Measurements from ENCODE around the gene MT1E.
A peak's percentile ranks its signal among the peaks of the same experiment; 100 is the strongest.
"Not testable (repeated sequence)": the region's sequence is repeated elsewhere in the genome, so short reads cannot be mapped to it uniquely, and the experiment has no call there.

MT1E gene

DNA sequence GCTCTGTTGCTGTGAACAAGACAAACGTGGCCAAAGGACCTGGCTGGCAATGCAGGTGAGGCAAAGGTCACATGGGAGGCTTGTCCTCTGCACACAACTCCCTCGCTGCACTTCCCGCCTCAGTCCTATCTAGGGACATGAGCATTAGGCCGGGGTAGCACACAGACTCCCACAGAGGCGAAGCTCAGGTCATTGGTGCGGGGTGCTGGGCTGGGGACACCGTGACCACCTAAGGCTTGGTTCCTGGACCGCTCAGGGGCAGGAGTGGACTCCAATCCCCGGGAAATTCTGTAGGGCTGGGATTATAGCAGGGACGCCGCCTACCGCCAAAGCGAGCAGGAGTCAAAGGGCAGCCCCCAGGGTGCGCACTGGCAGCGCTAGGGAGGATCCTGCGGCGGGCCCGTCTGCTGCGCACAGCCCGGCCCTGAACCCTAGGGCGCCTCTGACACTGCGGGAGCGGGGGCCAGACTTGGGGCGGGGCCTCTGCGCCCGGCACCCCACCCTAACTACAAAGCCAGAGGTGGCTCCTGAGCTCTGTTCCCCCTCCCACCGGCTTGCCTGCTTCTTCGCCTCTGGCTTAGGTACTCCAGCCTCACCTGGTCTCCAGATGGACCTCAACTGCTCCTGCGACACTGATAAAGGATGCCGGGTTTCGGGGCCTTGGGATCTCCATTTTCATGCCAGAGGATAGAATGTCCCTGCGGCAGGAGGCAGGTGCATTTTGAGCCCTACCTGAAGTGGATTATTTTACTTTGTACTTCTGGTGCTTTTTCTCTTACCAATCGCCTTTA lies 22.3 kb downstream of the MT1E start:
- DNase-seq (ENCODE audit: low spot score) = no peak

DNA sequence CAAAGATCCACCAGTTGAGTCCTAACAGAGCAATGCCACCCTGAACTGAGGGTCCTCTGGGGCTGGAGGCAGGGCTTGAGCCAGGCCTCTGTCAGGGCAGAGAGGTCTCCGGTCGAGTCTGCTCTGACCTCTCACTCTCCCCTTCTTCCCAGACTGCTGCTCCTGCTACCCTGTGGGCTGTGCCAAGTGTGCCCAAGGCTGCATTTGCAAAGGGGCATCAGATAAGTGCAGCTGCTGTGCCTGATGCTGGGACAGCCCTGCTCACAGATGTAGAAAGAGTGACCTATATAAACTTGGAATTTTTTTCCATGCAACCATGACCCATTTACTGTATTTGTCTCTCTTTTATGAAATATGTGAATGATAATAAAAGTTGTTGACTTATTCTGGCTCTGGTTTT lies 23.7 kb downstream of the MT1E start:
- no peak for DNase-seq (ENCODE audit: low spot score)

GRCh38 chr16:56649820-56650219 lies 24.2 kb downstream of the MT1E start:
- no peak for DNase-seq (ENCODE audit: low spot score)

GRCh38 chr16:56651586-56651985 lies 26.0 kb downstream of the MT1E start, which contains the start of gene MT1B:
TSS of gene MT1B (plus strand) at chr16:56651886. CDS start at chr16:56651954, 68 bp downstream.
- no peak for DNase-seq (ENCODE audit: low spot score)

- DNase-seq (ENCODE audit: low spot score) = no peak
Measured at GRCh38 chr16:56652600-56652999, 27.0 kb downstream of the MT1E start.

DNA sequence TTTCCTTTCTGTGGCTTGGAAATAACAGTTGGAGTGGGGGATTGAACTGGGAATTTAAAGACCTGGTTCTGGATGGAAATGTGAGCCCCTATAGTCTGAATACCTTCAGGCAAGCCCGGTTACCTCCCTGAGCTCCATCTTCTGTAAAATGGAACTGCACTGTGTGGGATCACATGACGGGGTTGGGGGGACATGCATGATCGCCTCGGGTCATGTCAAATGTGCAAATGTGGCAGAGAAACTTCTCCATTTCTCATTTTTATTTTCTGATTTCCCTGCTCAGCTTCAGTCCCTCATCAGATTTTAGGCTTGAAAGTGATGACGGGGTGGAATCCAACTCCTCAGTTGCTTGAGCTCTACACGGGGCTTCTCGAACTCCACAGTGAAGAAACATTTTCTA lies 27.6 kb downstream of the MT1E start:
- DNase-seq (ENCODE audit: low spot score) = no peak

- DNase-seq (ENCODE audit: low spot score) = peak; percentile 44
Measured at GRCh38 chr16:56657555-56658326, 32.2 kb downstream of the MT1E start, which contains the start of gene MT1F. TSS of gene MT1F (plus strand) at chr16:56657959. CDS start at chr16:56658059, 100 bp downstream.

- DNase-seq (ENCODE audit: low spot score) = no peak
Measured at GRCh38 chr16:56658327-56658875, 32.8 kb downstream of the MT1E start.

GRCh38 chr16:56662357-56663354 lies 37.1 kb downstream of the MT1E start:
- DNase-seq (ENCODE audit: low spot score) = no peak

- no peak for DNase-seq (ENCODE audit: low spot score)
Measured at GRCh38 chr16:56664506-56664905, 38.9 kb downstream of the MT1E start.

DNA sequence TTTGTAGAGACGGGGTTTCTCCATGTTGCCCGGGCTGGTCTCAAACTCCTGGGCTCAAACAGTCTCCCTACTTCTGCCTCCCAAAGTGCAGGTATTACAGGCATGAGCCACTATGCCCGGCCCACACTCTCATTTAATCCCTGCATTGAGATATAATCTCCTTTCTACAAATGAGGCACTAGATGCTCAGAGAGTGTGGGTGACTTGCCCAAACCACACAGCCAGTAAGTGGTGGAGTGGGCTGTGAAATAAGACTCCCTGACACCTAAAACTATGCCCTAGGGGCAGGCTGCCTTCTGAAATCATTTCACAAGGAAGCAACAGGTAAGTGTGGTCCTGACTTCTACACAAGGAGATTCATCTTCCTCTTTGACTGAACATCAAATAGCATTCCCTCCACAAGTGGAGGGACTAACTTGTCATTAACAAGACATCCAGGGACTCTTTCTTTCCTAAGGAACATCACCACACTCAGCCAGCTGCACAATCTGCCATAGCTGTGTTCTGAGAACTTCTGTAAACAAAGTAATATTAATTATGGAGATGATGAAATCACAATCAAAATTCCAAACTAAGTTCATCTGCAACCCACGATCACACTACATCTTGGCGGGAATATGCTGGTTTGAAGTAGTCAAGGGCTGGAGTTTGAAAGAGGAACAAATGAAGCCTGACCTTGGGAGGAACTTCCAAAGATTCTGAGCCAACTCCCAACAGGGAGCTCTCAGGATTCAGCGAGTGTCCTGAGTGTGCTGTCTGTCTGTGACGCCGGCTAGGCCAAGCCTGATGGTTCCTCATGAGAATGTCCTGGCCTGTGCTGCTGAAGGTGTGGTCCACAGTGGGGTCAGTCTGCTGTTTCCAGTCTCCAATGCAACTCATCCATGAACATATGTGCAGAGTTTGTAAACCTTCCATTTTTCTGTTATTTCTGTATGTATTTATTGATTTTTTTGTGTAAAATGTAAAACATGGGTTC lies 40.0 kb downstream of the MT1E start:
- DNase-seq (ENCODE audit: low spot score) = not testable (repeated sequence)

- peak; percentile 34 for DNase-seq (ENCODE audit: low spot score)
Measured at GRCh38 chr16:56667581-56668571, 42.3 kb downstream of the MT1E start, which contains the start of gene MT1G. TSS of gene MT1G (minus strand) at chr16:56668065. CDS start at chr16:56667993, 72 bp downstream.

DNA sequence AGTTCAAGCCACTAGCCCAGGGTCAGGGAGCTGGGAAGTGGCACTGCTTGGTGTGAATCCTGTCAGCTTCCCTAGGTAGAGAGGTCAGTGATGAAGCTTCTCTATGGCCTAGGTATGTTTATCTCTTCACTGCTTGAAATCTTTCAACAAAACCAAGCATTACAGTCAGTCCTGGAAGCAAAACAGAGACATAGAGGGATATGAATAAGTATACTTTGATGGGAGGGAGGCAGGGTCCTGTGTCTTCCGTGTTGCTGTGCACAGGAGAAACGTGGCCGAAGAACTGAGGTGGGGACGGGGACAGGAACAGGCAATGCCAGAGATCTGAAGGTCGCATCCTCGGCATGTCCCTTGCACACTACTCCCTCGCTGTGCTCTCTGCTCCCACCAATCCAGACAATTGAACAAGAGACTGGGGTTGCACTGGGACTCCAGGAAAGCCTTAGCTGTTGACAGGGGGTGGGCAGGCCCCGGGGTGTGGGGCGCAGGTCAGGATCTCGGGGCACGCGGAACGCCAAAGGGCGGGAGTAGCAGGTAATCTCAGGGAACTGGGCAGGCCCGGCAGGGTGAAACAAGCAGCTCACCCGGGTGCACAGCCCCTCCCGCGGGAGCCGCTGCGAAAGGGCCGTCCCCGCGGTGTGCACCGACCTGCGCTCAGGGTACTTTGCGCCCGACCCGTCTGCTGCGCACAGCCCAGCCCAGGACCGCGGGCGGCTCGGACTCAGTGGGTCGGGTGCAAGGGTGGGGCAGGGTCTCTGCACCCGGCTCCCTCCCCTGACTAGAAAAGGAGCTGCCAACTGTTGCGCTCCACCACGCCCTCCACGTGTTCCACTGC lies 43.6 kb downstream of the MT1E start, which contains the start of gene MT1H:
Gene MT1H (plus strand): TSS at position 810 of the 835 bp plus-strand sequence. CDS start 71 bp downstream, outside the sequence.
- no peak for DNase-seq (ENCODE audit: low spot score)

DNA sequence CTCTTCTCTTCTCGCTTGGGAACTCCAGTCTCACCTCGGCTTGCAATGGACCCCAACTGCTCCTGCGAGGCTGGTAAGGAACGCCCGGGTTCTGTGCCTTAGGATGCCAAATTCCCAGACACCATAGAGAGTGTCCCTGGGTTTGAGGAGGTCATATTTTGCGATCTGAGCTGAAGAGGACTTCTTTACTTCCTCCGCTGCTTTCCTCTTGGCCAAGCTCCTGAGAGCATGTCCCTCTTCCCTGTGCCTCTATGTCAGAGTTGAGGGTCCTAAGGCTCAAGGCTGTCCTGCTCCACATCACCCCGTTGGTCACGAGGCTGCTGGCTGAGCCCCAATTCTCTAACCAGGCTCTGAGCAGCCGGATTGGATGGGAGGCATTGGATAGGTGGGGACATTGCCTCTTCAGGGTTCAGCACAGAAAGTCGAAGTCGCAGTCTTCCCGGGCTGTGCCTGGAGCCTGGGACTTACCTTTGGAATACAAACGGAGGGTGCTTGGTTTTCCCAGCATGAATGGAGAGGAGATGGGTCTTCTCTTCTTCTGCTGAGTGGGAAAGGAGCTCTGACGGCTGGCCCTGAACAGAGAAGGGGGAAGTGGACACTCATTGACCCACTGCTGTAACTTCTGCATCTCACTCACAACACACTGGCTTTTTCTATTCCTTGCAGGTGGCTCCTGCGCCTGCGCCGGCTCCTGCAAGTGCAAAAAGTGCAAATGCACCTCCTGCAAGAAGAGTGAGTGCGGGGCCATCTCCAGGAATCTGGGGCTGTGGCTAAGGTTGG lies 44.4 kb downstream of the MT1E start:
- no peak for DNase-seq (ENCODE audit: low spot score)

- DNase-seq (ENCODE audit: low spot score) = no peak
Measured at GRCh38 chr16:56670620-56670934, 45.0 kb downstream of the MT1E start.

GRCh38 chr16:56671691-56672090 lies 46.1 kb downstream of the MT1E start:
- DNase-seq (ENCODE audit: low spot score) = not testable (repeated sequence)

- not testable (repeated sequence) for DNase-seq (ENCODE audit: low spot score)
Measured at GRCh38 chr16:56672171-56672570, 46.6 kb downstream of the MT1E start.
